ENCODE data around the gene ATP8A2. TPM values are rescaled to one million over a fixed set of nuclear protein-coding genes. Genes with fewer than 3 reads are reported as not detected.

ATP8A2 gene
- total and polyA plus RNA-seq, 9 of the 15 experiments (the other 6 are each of a cell fraction or from before 2014, with no cell fraction given) = under 0.01 to 0.33 (median 0.06) TPM; not detected in 4

GRCh38 chr13:25811506-25811905 lies 439.7 kb downstream of the ATP8A2 start:
- BruUV-seq (replicated peaks) = no TSS peak
- ATAC-seq (no peak), FAIRE-seq (no peak), DNase-seq (ENCODE audit: extremely low read depth in 1 of 4, low spot score in 3 of 4) (no peak)
- Histone ChIP-seq H3K9ac (ENCODE audit: insufficient read depth in 1 of 2, low read depth in 2 of 2, low read length in 2 of 2) (no peak overlapping the region), H3K4me3 (no peak overlapping the region), H4K20me1 (replicated peaks; ENCODE audit: control insufficient read depth, insufficient read depth, low read length) (no peaks in the 10 kb centered on the region), H3K36me3 (ENCODE audit: control insufficient read depth, insufficient read depth, low read length) (no peaks in the 10 kb centered on the region), H3K79me2 (ENCODE audit: control insufficient read depth, insufficient read depth, low read length) (no peaks in the 10 kb centered on the region), H3K9me1 (ENCODE audit: control insufficient read depth, insufficient read depth, low read length) (no peaks in the 10 kb centered on the region), H2AFZ (ENCODE audit: low read depth, low read length) (no peak overlapping the region), H3K27me3 (ENCODE audit: control insufficient read depth in 2 of 2, insufficient read depth in 2 of 2, low read length in 2 of 2) (no peaks in the 10 kb centered on the region), H3K4me2 (ENCODE audit: insufficient read depth, low read length) (no peak overlapping the region), H3K27ac (ENCODE audit: extremely low read depth, low read depth, low read length) (no peak overlapping the region), H3K4me1 (replicated peaks in 1 of 2; ENCODE audit: control insufficient read depth in 2 of 2, insufficient read depth in 2 of 2, low read length in 2 of 2) (no peaks in the 10 kb centered on the region), H3K9me3 (replicated peaks; ENCODE audit: control insufficient read depth, insufficient read depth, low read depth, low read length) (no peaks in the 10 kb centered on the region)
- POLR2A ChIA-PET = no interaction called here
- intact Hi-C loops (cut with micrococcal nuclease) (no loop called here), in situ Hi-C loops (cut with MboI) (no loop called here)
- 0% methylated on average over 3 of the region's 3 CpGs for WGBS (ENCODE audit: insufficient coverage, low coverage, missing lambda C conversion rate)
- CTCF ChIA-PET (ENCODE audit: low intra/inter-chr PET ratio) = no interaction called here
- no peak for TF ChIP-seq THRAP3 (IDR thresholded peaks at IDR 0.05; ENCODE audit: borderline replicate concordance)
- no peak for TF ChIP-seq ZNF232 (CRISPR knock-in tag; IDR thresholded peaks at IDR 0.05)
- no peak for TF ChIP-seq POLR3A (IDR thresholded peaks at IDR 0.05; ENCODE audit: borderline replicate concordance, extremely low read depth, insufficient read depth, insufficient read length)
- no peak for TF ChIP-seq HNRNPLL (IDR thresholded peaks at IDR 0.05; ENCODE audit: low read depth, low read length, poor library complexity, severe bottlenecking)
- TF ChIP-seq, protein P1, sequence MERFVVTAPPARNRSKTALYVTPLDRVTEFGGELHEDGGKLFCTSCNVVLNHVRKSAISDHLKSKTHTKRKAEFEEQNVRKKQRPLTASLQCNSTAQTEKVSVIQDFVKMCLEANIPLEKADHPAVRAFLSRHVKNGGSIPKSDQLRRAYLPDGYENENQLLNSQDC (CRISPR knock-in tag; IDR thresholded peaks at IDR 0.05) = no peak
- TF ChIP-seq XRCC4 (IDR thresholded peaks at IDR 0.05; ENCODE audit: extremely low read depth, insufficient read depth, insufficient read length) = no peak
- TF ChIP-seq ZNF778 (CRISPR knock-in tag; IDR thresholded peaks at IDR 0.05) = no peak
- TF ChIP-seq, protein P2, sequence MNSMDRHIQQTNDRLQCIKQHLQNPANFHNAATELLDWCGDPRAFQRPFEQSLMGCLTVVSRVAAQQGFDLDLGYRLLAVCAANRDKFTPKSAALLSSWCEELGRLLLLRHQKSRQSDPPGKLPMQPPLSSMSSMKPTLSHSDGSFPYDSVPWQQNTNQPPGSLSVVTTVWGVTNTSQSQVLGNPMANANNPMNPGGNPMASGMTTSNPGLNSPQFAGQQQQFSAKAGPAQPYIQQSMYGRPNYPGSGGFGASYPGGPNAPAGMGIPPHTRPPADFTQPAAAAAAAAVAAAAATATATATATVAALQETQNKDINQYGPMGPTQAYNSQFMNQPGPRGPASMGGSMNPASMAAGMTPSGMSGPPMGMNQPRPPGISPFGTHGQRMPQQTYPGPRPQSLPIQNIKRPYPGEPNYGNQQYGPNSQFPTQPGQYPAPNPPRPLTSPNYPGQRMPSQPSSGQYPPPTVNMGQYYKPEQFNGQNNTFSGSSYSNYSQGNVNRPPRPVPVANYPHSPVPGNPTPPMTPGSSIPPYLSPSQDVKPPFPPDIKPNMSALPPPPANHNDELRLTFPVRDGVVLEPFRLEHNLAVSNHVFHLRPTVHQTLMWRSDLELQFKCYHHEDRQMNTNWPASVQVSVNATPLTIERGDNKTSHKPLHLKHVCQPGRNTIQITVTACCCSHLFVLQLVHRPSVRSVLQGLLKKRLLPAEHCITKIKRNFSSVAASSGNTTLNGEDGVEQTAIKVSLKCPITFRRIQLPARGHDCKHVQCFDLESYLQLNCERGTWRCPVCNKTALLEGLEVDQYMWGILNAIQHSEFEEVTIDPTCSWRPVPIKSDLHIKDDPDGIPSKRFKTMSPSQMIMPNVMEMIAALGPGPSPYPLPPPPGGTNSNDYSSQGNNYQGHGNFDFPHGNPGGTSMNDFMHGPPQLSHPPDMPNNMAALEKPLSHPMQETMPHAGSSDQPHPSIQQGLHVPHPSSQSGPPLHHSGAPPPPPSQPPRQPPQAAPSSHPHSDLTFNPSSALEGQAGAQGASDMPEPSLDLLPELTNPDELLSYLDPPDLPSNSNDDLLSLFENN (IDR thresholded peaks at IDR 0.05; ENCODE audit: low read depth in 2 of 2, low read length in 2 of 2) = no peak
- TF ChIP-seq HNRNPUL1 (IDR thresholded peaks at IDR 0.05; ENCODE audit: low read length) = no peak

Measured in K562 (cell line).